C4-2B (cell line): ENCODE measurements around the gene MCEE.

Experiments
- CTCF ChIP-seq: fragments of 450-650 bp; conservative IDR thresholded peaks from 2 replicates; pipeline ENCODE4 v1.5.1; 2017; ENCODE audit warnings: mild to moderate bottlenecking
- ZFX ChIP-seq: fragments of 450-650 bp; IDR thresholded peaks from 2 replicates; pipeline ENCODE4 v1.6.1; 2017

- TF ChIP-seq CTCF (no peak), ZFX (no peak)
These were observed 43.1 kb upstream of the MCEE start for GRCh38 chr2:71173096-71173495.
